ENCODE results near the gene STAMBPL1. TPM values are rescaled to one million over a fixed set of nuclear protein-coding genes. Genes with fewer than 3 reads are reported as not detected.

STAMBPL1 gene
- total and polyA plus RNA-seq, 4 donors: 1.7 to 24.5 (median 5.1) TPM

- peaks cover 0 to 47% (median 14%) of the 10 kb centered on the region in 5 donors for H3K4me1 ChIP-seq (ENCODE audit: control insufficient read depth in 5 of 5, insufficient read depth in 5 of 5, low read length in 5 of 5)
- no peak overlapping the region for H3K9ac ChIP-seq (ENCODE audit: insufficient read depth in 1 of 2, low read length in 2 of 2)
- 93 to 95% methylated on average over 4 of the region's 4 CpGs for WGBS, 2 donors
- H3K27me3 ChIP-seq (ENCODE audit: control insufficient read depth in 3 of 3, insufficient read depth in 3 of 3, low read length in 2 of 3): no peaks in the 10 kb centered on the region
- TF ChIP-seq CTCF (IDR thresholded peaks at IDR 0.05; ENCODE audit: control extremely low read depth, extremely low read depth): no peak
- H3K4me3 ChIP-seq: no peak overlapping the region
- ATAC-seq (ENCODE audit: insufficient read depth, low FRiP score) (no peak), DNase-seq (no peak)
- H3K9me3 ChIP-seq (ENCODE audit: control insufficient read depth in 4 of 4, insufficient read depth in 3 of 4, low read length in 3 of 4): no peaks in the 10 kb centered on the region
- no peaks in the 10 kb centered on the region for H3K36me3 ChIP-seq (ENCODE audit: control insufficient read depth in 4 of 4, insufficient read depth in 4 of 4, low read length in 4 of 4)
- no peak overlapping the region for H3K27ac ChIP-seq (ENCODE audit: low read depth in 1 of 2, low read length in 1 of 2)
These were observed 74.5 kb downstream of the STAMBPL1 start for GRCh38 chr10:88954458-88955083.

DNA sequence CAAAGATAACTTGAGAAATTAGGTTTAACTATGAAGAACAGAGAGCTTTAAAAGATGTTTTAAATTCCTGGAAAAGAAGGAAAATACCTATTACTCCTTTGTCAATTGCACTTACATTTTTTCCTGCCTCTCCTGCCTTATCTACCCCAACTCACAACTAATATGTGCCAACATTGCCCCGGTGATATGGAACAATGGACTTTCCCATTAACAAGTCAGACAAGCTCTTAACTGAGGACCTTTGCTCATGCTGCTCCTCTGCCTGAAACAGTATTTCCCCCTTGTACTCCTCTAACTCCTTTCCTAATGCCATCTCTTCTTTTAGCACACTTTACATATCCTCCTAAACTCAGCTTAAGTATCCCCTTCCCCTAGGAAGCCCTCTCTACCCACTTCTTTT lies 77.3 kb downstream of the STAMBPL1 start:
- Histone ChIP-seq H3K9ac (ENCODE audit: insufficient read depth in 1 of 2, low read length in 2 of 2) (no peak overlapping the region), H3K36me3 (ENCODE audit: control insufficient read depth in 4 of 4, insufficient read depth in 4 of 4, low read length in 4 of 4) (no peaks in the 10 kb centered on the region), H3K4me3 (no peak overlapping the region), H3K27me3 (ENCODE audit: control insufficient read depth in 3 of 3, insufficient read depth in 3 of 3, low read length in 2 of 3) (no peaks in the 10 kb centered on the region), H3K4me1 (ENCODE audit: control insufficient read depth in 5 of 5, insufficient read depth in 5 of 5, low read length in 5 of 5) (peaks cover 0 to 22% (median 3%) of the 10 kb centered on the region in 5 donors), H3K27ac (ENCODE audit: low read depth in 1 of 2, low read length in 1 of 2) (no peak overlapping the region), H3K9me3 (ENCODE audit: control insufficient read depth in 4 of 4, insufficient read depth in 3 of 4, low read length in 3 of 4) (no peaks in the 10 kb centered on the region)
- TF ChIP-seq CTCF (IDR thresholded peaks at IDR 0.05; ENCODE audit: control extremely low read depth, extremely low read depth): no peak
- no peak for ATAC-seq (ENCODE audit: insufficient read depth, low FRiP score)
- DNase-seq: no peak
- WGBS, 2 donors: 78 to 90% methylated on average over 1 of the region's 1 CpG

- no peak for ATAC-seq (ENCODE audit: insufficient read depth, low FRiP score)
- WGBS, 2 donors: 96 to 97% methylated on average over 6 of the region's 6 CpGs
- H3K36me3 ChIP-seq (ENCODE audit: control insufficient read depth in 4 of 4, insufficient read depth in 4 of 4, low read length in 4 of 4): no peaks in the 10 kb centered on the region
These were observed 78.7 kb downstream of the STAMBPL1 start for GRCh38 chr10:88958721-88959120.

More at GRCh38 chr10:88958721-88959120, 78.7 kb downstream of the STAMBPL1 start:
- no peak overlapping the region for H3K4me3 ChIP-seq
- DNase-seq: no peak
- no peaks in the 10 kb centered on the region for H3K9me3 ChIP-seq (ENCODE audit: control insufficient read depth in 4 of 4, insufficient read depth in 3 of 4, low read length in 3 of 4)
- TF ChIP-seq CTCF (IDR thresholded peaks at IDR 0.05; ENCODE audit: control extremely low read depth, extremely low read depth): no peak
- H3K27me3 ChIP-seq (ENCODE audit: control insufficient read depth in 3 of 3, insufficient read depth in 3 of 3, low read length in 2 of 3): no peaks in the 10 kb centered on the region
- no peak overlapping the region for H3K27ac ChIP-seq (ENCODE audit: low read depth in 1 of 2, low read length in 1 of 2)
- H3K4me1 ChIP-seq (ENCODE audit: control insufficient read depth in 5 of 5, insufficient read depth in 5 of 5, low read length in 5 of 5): peaks cover 0 to 10% (median 0%) of the 10 kb centered on the region in 5 donors
- H3K9ac ChIP-seq (ENCODE audit: insufficient read depth in 1 of 2, low read length in 2 of 2): no peak overlapping the region
